GM12874 (cell line): ENCODE results near the gene CXCR6.

Experiments
- TF ChIP-seq, protein P1 (sequence below): IDR thresholded peaks from 2 replicates; pipeline ENCODE4 v1.5.1; 2011; ENCODE audit warnings: low read depth, mild to moderate bottlenecking, control low read depth, low read length, moderate library complexity; ENCODE audit not compliant: insufficient read depth

Gene CXCR6

GRCh38 chr3:45992821-45993221 is 49.6 kb downstream of the CXCR6 start:
- TF ChIP-seq, protein P1, sequence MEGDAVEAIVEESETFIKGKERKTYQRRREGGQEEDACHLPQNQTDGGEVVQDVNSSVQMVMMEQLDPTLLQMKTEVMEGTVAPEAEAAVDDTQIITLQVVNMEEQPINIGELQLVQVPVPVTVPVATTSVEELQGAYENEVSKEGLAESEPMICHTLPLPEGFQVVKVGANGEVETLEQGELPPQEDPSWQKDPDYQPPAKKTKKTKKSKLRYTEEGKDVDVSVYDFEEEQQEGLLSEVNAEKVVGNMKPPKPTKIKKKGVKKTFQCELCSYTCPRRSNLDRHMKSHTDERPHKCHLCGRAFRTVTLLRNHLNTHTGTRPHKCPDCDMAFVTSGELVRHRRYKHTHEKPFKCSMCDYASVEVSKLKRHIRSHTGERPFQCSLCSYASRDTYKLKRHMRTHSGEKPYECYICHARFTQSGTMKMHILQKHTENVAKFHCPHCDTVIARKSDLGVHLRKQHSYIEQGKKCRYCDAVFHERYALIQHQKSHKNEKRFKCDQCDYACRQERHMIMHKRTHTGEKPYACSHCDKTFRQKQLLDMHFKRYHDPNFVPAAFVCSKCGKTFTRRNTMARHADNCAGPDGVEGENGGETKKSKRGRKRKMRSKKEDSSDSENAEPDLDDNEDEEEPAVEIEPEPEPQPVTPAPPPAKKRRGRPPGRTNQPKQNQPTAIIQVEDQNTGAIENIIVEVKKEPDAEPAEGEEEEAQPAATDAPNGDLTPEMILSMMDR: no peak

DNA sequence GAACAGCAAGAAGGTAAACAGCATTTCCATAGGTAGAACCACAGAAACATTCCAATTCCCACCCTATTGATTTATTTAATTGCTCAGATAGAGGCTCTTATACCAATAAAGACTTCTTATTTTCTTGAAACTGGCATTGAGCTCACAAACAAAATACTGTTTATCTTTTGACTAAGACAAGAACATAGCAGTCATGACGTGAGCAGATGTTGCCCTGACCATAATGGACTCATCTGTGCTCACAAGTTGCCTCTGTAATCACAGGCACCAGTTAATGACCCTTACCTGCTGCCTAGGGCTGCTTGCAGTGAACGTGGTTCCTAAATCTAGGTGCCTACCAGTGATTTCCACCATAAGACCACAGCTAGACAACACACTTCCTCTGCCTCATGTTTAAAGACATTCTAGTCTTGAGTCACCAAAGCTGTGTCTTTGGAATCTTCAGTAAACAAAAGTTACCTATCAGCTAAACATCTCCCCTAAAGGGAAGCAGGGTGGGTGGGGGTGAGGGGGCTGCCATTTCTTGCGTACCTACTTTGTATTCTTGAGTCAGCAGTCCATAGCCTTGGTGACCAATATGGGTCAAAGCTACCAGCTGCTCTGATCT is 50.3 kb downstream of the CXCR6 start:
- TF ChIP-seq, protein P1: no peak

DNA sequence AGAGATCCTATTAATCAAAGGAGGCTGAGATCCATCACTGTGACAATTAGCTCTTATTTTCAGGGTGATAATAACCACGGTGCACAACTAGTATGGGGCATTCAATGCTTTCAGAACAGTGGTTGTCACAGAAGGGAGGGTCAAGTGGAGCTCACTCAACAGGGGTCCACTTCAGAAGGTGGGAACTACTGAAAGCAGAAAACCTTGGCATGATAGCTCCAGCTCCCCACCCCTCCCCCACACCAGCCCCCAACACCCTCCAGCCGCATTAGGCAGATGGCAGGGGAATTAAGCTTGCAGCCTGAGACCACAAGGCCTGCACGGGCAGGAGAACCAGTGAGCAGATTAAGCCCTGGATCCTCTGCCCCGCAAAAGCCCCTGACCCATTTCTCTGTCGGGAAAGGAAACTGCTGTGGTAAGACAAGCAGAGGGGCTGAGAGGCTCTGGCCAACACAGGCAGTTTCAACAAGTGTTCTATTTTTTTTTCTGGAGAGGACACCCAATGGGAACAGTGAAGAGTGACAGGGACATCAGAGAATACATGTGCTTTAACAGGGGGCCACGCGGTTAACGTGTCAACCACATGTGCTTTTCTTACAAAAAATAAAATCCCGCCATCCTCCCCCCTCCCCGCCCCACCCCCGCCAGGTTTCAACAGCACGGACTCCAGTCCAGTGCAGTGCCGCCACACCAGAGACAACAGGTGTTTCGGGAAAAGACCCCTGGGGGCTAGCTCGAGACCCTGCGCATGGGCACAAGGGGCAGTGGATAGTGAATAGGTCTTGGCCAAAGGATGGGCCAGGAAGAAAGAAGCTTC is 51.4 kb downstream of the CXCR6 start:
- TF ChIP-seq, protein P1: no peak

DNA sequence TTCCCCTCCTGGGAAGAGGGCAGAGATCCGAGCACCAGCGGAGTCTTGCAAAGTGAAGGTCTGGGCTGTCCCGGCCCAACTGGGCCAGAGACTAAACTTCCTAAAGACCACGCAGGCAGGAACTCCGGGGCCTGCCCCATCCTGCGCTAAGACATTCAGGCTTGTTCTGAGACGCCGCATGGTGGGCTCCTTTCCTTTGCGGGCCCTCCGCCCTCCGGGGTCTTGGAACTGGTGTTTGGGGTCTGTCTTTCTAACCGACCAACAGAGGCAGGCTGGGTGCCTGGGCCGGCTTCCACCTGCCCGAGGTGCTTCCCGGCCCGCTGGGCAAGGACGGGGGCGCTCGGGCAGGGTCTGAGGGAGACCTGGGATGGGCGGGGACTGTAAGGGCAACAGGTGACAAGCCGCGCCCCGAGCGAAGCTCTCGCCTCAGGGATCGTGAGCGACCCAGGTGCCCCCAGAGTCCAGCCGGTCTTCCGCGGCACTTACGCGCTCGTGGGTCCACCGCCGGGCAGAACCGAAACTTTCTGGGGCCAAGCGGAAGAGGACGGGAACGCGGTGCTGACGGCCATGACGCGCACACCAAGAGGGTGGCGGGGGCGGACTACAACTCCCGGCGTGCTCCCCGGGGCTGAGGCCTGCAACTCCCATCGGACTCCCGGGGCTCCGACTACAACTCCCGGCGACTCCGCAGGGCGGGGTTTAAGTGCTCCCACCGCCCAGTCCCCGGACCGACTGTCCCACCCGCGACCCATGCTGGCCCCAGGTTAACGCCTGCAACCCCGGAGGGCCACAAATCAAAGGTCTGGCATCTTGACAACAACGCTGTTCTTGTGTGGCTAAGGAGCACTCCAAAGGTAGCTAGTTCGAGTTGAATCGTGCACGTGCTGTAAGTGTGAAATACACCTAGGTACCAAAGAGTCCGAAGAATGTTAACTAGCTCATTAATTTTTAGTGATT is 52.2 kb downstream of the CXCR6 start, which contains the start of gene FYCO1:
Gene FYCO1, minus strand, starts transcription at position 589 of the 957 bp plus-strand sequence. CDS start 10,914 bp downstream, outside the sequence.
- TF ChIP-seq, protein P1: no peak

DNA sequence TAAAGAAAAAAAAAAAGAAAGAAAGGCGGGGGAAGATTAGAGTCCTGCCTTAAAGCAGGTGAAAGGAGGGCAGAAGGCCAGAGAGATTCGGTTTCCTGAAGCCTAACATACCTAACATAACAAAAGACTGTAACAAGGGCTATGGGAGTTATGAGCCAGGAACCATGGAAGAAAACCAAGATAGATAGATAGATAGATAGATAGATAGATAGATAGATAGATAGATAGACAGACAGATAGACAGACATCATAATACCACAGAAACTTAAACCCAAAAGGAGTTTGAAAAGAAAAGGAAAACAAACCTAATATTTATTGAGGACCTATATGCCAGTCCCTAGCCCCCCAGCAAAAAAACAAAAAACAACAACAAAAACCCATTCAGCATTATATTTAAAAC is 54.7 kb downstream of the CXCR6 start:
- TF ChIP-seq, protein P1: no peak
